Thoracic aorta (tissue), 2 donors: ENCODE measurements around the gene KIAA1755. TPM values are rescaled to one million over a fixed set of nuclear protein-coding genes. Genes with fewer than 3 reads are reported as not detected.
A peak's percentile ranks its signal among the peaks of the same experiment; 100 is the strongest.

Experiments used
- ATAC-seq: fragments of 150-250 bp; one replicate; pipeline ENCODE4 v1.8.0; 2017; ENCODE audit warnings: low read depth; ENCODE audit not compliant: insufficient number of reproducible peaks, low FRiP score
- DNase-seq: peaks from one replicate; pipeline ENCODE4 v3.0.0-alpha.2; 2020; ENCODE audit warnings: low spot score
- H3K27ac ChIP-seq, 2 donors: fragments of 200-600 bp; sonication (generic); 1 replicate in 1 of 2; 2 replicates in 1 of 2; pipeline ENCODE4 v1.5.1; 2016; ENCODE audit warnings: mild to moderate bottlenecking in 2 of 2, moderate library complexity in 2 of 2
- H3K27me3 ChIP-seq: fragments of 200-600 bp; sonication (generic); replicated peaks from 2 replicates; pipeline ENCODE4 v1.6.0; 2016; ENCODE audit warnings: mild to moderate bottlenecking; ENCODE audit not compliant: insufficient read depth
- H3K36me3 ChIP-seq: fragments of 200-600 bp; sonication (generic); one replicate; pipeline ENCODE4 v1.5.1; 2016
- H3K4me1 ChIP-seq, 2 donors: fragments of 200-600 bp; sonication (generic); 1 replicate in 1 of 2; 2 replicates in 1 of 2; pipeline versions ENCODE4 v1.5.1 to v1.6.0; 2016; ENCODE audit warnings: low read depth in 2 of 2, mild to moderate bottlenecking in 1 of 2; ENCODE audit not compliant: control insufficient read depth in 1 of 2
- H3K4me3 ChIP-seq: fragments of 200-600 bp; sonication (generic); 2 replicates; pipeline ENCODE4 v1.5.1; 2016; ENCODE audit warnings: mild to moderate bottlenecking
- H3K9me3 ChIP-seq: fragments of 200-600 bp; sonication (generic); 2 replicates; pipeline ENCODE4 v1.5.1; 2016
- total RNA-seq, 2 donors: library from RNA; depleted of rRNA; stranded (reverse); fragments of >200 nt; gene quantifications; one replicate each; pipeline versions ENCODE4 v1.1.0 to v1.2.3, GENCODE V29; 2016
- TF ChIP-seq, protein P1 (sequence below): fragments of 200-600 bp; sonication (generic); IDR thresholded peaks from one replicate; pipeline ENCODE4 v1.5.1; 2019; ENCODE audit warnings: antibody characterized with exemption

The KIAA1755 gene
- total RNA-seq, 2 donors from 2014 or later: 11.0 to 45.4 TPM

- peak overlapping the region; percentile 22 to 54 for H3K27ac ChIP-seq
- no peaks in the 10 kb centered on the region for H3K9me3 ChIP-seq
- H3K4me3 ChIP-seq: no peak overlapping the region
- no peaks in the 10 kb centered on the region for H3K27me3 ChIP-seq
- ATAC-seq (no peak), DNase-seq (no peak)
- H3K36me3 ChIP-seq: peaks cover 5% of the 10 kb centered on the region
- TF ChIP-seq, protein P1, sequence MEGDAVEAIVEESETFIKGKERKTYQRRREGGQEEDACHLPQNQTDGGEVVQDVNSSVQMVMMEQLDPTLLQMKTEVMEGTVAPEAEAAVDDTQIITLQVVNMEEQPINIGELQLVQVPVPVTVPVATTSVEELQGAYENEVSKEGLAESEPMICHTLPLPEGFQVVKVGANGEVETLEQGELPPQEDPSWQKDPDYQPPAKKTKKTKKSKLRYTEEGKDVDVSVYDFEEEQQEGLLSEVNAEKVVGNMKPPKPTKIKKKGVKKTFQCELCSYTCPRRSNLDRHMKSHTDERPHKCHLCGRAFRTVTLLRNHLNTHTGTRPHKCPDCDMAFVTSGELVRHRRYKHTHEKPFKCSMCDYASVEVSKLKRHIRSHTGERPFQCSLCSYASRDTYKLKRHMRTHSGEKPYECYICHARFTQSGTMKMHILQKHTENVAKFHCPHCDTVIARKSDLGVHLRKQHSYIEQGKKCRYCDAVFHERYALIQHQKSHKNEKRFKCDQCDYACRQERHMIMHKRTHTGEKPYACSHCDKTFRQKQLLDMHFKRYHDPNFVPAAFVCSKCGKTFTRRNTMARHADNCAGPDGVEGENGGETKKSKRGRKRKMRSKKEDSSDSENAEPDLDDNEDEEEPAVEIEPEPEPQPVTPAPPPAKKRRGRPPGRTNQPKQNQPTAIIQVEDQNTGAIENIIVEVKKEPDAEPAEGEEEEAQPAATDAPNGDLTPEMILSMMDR: no peak
- peaks cover 37 to 90% of the 10 kb centered on the region in 2 donors for H3K4me1 ChIP-seq
These were observed 98.4 kb downstream of the KIAA1755 start for GRCh38 chr20:38162149-38162548.

GRCh38 chr20:38161412-38161774 lies 99.1 kb downstream of the KIAA1755 start:
- no peak for ATAC-seq
- peaks cover 44 to 90% of the 10 kb centered on the region in 2 donors for H3K4me1 ChIP-seq
- H3K27me3 ChIP-seq: no peaks in the 10 kb centered on the region
- peaks cover 7% of the 10 kb centered on the region for H3K36me3 ChIP-seq
- peak overlapping the region; percentile 22 to 77 for H3K27ac ChIP-seq
- H3K4me3 ChIP-seq: no peak overlapping the region
- H3K9me3 ChIP-seq: no peaks in the 10 kb centered on the region
- TF ChIP-seq, protein P1: no peak
- DNase-seq: no peak

Other genes starting within 250 kb of the KIAA1755 start
- gene TTI1, start 227.3 kb downstream of the KIAA1755 start, total RNA-seq: 10 to 100 TPM; 12.2 to 20.1 TPM
- gene RPRD1B, start 227.0 kb downstream of the KIAA1755 start, total RNA-seq: 10 to 100 TPM; 22.3 to 77.7 TPM
- 100 to 1,000 TPM; 371 to 755 TPM for gene TGM2, start 95.5 kb downstream of the KIAA1755 start, total RNA-seq
- gene BPI, start 43.4 kb upstream of the KIAA1755 start, total RNA-seq: 1 to 10 TPM in 1 of 2 donors, under 1 TPM in 1; 0.35 to 4.1 TPM
- 1 to 10 TPM in 1 of 2 donors, under 1 TPM in 1; 0.54 to 1.7 TPM for gene LBP, start 85.7 kb upstream of the KIAA1755 start, total RNA-seq
- gene SNHG17, start 174.6 kb upstream of the KIAA1755 start, total RNA-seq: 10 to 100 TPM in 1 of 2 donors, 1 to 10 TPM in 1; 8.9 to 38.9 TPM
- 10 to 100 TPM; 50.2 to 51.5 TPM for gene RALGAPB, start 212.1 kb upstream of the KIAA1755 start, total RNA-seq